ENCODE results near the gene OGA. TPM values are rescaled to one million over a fixed set of nuclear protein-coding genes. Genes with fewer than 3 reads are reported as not detected.

OGA gene
- total and polyA plus RNA-seq, 9 of the 15 experiments (the other 6 are each of a cell fraction or from before 2014, with no cell fraction given), result 13.5 to 73.5 (median 59.5) TPM

DNA sequence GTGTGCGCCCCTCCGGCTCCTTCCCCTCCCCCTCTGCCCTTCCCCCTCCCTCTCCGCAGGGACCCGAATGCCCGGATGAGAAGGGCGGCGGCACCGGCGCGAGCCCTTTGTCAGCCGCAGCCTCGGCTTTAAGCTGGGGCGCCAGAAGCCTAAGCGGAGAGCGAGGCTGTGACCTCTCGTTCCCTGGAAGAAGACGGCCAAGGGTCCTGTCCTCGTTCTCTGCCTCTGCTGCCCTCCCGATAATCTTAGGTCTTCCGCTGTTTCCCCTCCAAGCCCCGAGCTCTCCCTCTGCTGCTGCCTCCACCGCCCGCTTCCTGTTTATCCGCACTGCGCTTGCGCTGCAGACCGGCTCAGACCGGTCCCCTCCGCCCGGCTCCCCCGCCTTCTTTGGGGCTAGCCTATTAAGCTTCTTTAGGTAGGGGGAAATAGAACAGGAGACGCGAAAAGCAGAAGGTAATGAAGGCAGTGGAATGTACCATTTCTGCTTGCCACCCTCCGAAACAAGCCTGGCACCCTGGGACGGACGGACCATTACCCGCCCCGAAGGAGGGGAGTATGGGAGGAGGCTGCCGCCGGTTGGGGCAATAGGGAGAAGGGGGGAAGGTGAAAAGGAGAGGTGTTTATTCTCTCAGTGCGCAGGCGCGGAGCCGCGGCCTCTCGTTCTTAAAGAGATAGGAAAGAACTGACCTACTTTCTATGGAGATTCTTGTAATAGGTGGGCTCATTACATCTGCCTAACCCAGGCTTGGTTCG is at the start of gene OGA (continued):
- TF ChIP-seq THAP12 (CRISPR knock-in tag; IDR thresholded peaks at IDR 0.05) (peak; percentile 34; the same call in 1 of the 2 replicates), ATF3 (IDR thresholded peaks at IDR 0.05) (no peak; the same call in 1 of the 2 replicates), ATF3 (CRISPR knock-in tag; conservative IDR thresholded peaks at IDR 0.05) (no peak), RNF2 (IDR thresholded peaks at IDR 0.05) (peak; percentile 91), RFX5 (IDR thresholded peaks at IDR 0.05; ENCODE audit: low read depth, low read length) (no peak), E2F3 (CRISPR knock-in tag; IDR thresholded peaks at IDR 0.05) (no peak), FUS (optimal IDR thresholded peaks at IDR 0.05; ENCODE audit: low read depth, low read length) (no peak), SRSF3 (IDR thresholded peaks at IDR 0.05; ENCODE audit: insufficient read depth, low read length) (no peak), ZZZ3 (IDR thresholded peaks at IDR 0.05) (no peak), POLR3G (IDR thresholded peaks at IDR 0.05; ENCODE audit: extremely low read depth, insufficient read length, insufficient replicate concordance) (no peak), RBM22 (IDR thresholded peaks at IDR 0.05; ENCODE audit: low read depth, low read length, poor library complexity, severe bottlenecking) (peak; percentile 64), ZNF3 (CRISPR knock-in tag; IDR thresholded peaks at IDR 0.05) (no peak), NCOA6 (IDR thresholded peaks at IDR 0.05) (no peak), PCBP1 (IDR thresholded peaks at IDR 0.05; ENCODE audit: low read depth, low read length, poor library complexity, severe bottlenecking) (no peak), ILF3 (IDR thresholded peaks at IDR 0.05; ENCODE audit: borderline replicate concordance) (no peak), NFATC3 (IDR thresholded peaks at IDR 0.05) (no peak), ZNF212 (CRISPR knock-in tag; IDR thresholded peaks at IDR 0.05) (no peak), ZNF507 (tag; conservative IDR thresholded peaks at IDR 0.05) (no peak), BACH1 (tag; IDR thresholded peaks at IDR 0.05) (no peak), EWSR1 (IDR thresholded peaks at IDR 0.05; ENCODE audit: borderline replicate concordance, low read depth, partially characterized antibody) (no peak)
- TF ChIP-seq, protein P1, sequence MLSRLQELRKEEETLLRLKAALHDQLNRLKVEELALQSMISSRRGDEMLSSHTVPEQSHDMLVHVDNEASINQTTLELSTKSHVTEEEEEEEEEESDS (CRISPR knock-in tag; IDR thresholded peaks at IDR 0.05), result no peak
- TF ChIP-seq, protein P2, sequence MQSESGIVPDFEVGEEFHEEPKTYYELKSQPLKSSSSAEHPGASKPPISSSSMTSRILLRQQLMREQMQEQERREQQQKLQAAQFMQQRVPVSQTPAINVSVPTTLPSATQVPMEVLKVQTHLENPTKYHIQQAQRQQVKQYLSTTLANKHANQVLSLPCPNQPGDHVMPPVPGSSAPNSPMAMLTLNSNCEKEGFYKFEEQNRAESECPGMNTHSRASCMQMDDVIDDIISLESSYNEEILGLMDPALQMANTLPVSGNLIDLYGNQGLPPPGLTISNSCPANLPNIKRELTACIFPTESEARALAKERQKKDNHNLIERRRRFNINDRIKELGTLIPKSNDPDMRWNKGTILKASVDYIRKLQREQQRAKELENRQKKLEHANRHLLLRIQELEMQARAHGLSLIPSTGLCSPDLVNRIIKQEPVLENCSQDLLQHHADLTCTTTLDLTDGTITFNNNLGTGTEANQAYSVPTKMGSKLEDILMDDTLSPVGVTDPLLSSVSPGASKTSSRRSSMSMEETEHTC (IDR thresholded peaks at IDR 0.05), result no peak
- TF ChIP-seq, protein P3, sequence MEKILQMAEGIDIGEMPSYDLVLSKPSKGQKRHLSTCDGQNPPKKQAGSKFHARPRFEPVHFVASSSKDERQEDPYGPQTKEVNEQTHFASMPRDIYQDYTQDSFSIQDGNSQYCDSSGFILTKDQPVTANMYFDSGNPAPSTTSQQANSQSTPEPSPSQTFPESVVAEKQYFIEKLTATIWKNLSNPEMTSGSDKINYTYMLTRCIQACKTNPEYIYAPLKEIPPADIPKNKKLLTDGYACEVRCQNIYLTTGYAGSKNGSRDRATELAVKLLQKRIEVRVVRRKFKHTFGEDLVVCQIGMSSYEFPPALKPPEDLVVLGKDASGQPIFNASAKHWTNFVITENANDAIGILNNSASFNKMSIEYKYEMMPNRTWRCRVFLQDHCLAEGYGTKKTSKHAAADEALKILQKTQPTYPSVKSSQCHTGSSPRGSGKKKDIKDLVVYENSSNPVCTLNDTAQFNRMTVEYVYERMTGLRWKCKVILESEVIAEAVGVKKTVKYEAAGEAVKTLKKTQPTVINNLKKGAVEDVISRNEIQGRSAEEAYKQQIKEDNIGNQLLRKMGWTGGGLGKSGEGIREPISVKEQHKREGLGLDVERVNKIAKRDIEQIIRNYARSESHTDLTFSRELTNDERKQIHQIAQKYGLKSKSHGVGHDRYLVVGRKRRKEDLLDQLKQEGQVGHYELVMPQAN (IDR thresholded peaks at IDR 0.05; ENCODE audit: borderline replicate concordance), result peak; percentile 54; the same call in 1 of the 2 replicates

Measured in K562 (cell line).